NCI-H2196 (cell line): ENCODE measurements around the gene WNT11.

ENCODE experiments used
- DNase-seq: peaks from one replicate; lab custom pipeline; 2025; ENCODE audit not compliant: unreplicated experiment; lab: John Stamatoyannopoulos, UW

Gene WNT11

GRCh38 chr11:76238551-76238950 is 32.2 kb upstream of the WNT11 start:
- no peak for DNase-seq

GRCh38 chr11:76237914-76238313 is 31.6 kb upstream of the WNT11 start:
- DNase-seq = no peak

DNA sequence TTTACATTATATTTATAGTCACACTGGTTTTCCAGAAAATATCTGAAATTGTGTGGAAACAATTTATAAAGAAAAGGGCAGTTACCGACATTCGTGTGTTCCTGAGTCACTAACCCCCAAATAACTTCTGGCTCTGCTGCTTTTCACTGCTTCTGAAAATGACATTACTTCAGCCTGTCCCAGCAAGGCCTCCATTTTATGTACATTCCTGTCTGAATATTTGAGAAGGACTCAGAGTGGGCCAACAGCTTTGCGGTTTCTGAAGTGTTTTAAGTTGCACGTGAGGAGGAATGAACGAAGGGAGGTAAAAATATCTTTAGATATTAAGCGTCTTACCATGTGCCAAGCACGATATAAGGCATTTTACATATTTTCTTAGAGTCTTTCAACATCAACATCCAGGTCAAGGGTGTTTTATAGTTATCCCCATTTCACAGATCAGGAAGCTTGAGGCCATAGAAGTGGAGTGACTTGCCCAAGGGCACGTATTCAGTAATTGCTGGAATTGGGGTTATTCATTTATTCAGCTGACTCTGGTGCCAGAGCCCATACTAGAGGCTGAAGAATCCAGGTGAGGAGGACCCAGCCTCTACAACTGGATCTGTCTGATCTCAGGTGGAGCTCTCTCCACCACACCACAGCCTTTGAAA is 30.8 kb upstream of the WNT11 start:
- DNase-seq = no peak

- peak; percentile 61 for DNase-seq
Measured at GRCh38 chr11:76236092-76236999, 30.0 kb upstream of the WNT11 start.

GRCh38 chr11:76235233-76236091 is 29.2 kb upstream of the WNT11 start:
- peak; percentile 89 for DNase-seq

DNA sequence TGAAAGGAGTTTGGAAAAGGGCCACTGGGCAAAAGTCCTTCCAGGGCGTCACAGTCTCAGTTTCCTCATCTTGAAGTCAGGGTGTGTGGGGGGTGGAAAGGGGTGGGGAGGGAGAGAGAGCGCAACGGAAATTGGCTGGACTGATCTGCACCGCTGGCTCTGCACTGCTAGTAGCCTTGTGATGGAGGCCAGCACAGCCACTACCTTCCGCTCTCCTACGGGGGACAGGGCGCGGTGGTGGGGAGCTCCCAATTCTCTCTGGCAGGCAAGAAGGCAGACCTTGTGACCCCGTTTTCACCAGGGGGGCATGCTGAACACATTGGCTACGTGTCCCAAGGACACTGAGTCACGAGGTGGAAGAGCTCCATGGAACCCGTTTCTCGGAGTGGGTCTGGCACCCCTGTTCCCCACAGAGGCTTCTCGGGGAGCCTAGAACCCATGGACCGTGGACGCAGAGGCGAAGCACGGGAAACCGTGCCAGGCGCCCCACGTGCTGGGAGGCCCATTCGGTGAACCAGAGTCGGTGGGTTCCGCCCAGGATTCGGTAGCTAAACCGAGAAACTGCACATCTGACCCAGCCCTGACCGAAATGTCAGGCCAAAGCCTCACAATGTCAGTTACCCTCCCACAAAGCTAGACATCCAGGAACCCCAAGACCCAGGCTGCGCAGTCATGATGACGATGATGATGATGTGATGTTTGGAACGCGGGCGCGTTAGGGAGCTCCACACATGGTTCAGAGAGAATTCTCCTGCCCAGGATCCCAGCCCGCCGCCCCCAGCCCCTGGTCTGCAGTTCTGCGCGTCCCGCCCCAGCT is 28.3 kb upstream of the WNT11 start:
- no peak for DNase-seq

- no peak for DNase-seq
Measured at GRCh38 chr11:76234021-76234415, 27.7 kb upstream of the WNT11 start.

DNA sequence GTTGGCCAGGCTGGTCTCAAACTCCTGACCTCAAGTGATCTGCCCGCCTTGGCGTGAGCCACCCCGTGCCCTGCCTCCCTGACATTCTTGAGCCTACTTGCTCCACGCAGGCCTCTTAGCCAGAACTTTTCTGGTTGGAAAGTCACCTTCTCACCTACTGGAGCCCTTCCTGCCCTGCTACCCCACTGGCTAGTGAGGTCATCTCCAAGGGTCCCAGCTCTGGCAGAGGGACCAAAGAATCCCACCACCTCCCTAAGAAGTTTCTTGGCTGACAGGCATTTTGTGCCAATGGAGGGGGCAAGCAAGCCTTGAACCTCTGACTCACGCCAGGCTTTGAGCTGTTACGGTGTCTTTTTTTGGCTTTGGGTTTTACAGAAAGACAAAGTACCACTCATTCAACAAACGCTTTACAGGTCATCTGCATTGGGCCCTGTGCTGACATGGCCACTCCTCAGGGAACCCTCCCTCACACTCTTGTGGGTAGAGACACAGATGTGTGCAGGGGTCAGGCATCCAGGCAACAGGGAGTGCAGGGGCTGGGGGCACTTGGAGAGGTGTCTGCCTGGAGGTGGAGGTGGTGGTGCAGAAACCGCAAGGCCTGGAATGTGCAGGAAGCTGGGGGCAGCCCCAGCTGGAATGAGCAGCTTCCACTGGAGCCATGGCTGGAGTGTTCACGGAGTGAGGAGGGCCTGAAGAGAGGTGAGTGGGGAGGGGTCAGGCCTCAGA is 27.1 kb upstream of the WNT11 start:
- DNase-seq = no peak

- no peak for DNase-seq
Measured at GRCh38 chr11:76232026-76232665, 25.8 kb upstream of the WNT11 start.

GRCh38 chr11:76231121-76231738 is 24.9 kb upstream of the WNT11 start:
- DNase-seq = no peak

- no peak for DNase-seq
Measured at GRCh38 chr11:76230392-76230791, 24.1 kb upstream of the WNT11 start.

DNA sequence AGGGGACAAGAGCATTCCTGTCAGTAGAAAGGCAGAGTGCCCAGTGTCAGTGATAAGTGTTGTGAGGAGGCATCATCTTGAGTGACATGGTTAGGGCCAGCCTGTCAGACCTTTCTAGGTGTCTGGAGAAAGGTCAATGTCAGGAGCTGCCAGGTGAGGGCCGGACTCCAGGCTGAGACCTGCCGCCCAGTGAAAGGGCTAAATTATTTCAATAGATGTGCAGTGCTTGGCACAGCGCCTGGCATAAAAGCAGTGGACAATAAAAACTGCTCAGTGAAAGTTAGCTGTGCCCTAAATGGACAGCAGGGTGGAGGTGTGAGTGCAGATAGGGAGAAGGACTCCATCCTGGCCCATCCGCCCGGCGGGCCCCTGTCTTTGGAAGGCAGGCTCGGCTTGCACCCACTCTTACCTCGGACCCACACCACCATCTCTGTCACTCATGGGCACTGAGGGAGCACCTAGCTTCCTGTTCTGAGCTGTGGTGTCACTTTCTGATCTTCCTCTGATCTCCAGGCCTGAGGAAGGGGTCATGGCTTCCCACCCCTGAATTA is 23.5 kb upstream of the WNT11 start:
- DNase-seq = no peak

GRCh38 chr11:76228875-76229149 is 22.5 kb upstream of the WNT11 start:
- no peak for DNase-seq

DNA sequence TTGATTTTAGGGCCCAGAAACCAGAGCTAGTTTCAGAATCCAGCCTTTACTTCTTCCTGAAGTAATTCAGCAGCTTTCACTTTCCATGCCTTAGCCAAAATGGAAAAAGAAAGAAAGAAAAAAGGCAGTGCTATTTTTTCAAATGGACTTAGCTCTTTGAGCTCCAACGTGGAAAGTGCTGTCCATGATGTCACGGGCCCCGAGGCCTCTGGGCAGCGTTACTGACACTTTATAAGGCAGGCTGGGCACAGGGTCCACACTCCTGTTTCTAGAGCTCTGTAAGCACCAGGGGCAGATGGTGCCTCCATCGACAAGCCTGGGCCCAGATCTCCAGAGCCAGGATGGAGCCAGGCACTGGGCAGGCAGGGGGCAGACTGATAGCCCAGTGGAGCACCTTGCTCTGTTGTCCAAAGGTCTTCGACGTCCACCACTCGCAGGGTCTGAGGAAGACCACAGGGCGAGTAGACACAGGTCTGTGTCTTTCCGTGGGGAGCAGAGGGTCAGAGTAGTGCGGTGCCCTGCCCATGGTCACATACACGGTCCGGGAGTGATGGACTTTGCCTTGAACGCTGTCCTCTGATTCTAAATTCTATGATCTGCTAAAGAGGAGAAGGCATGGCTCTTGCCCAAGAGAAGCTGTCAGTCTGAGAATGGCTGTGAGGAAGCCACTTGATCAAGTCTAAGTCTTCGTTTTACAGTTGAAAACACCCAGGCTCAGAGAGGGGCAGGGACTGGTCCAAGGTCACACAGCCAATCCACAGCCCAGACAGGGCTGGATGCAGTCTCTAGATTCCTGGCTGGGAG is 22.0 kb upstream of the WNT11 start:
- DNase-seq = no peak

DNA sequence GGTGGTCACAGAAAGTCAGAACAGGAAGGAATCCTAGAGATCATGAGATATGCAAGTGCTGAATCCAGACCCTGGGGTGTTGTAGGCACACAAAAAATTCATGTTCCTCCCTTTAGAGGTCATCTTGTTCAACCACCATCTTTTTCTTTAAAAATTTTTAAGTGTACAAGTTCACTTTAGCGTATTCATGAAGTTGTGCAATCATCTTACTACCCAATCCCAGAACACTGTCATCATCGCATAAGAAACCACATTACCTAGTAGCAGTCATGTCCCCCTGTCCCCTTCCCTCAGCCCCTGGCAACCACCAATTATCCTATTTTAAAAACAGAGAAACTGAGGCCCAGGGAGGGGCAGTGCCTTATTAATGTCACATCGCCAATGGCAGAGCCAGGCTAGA is 20.3 kb upstream of the WNT11 start:
- DNase-seq = no peak

- no peak for DNase-seq
Measured at GRCh38 chr11:76225122-76225611, 18.9 kb upstream of the WNT11 start.

DNA sequence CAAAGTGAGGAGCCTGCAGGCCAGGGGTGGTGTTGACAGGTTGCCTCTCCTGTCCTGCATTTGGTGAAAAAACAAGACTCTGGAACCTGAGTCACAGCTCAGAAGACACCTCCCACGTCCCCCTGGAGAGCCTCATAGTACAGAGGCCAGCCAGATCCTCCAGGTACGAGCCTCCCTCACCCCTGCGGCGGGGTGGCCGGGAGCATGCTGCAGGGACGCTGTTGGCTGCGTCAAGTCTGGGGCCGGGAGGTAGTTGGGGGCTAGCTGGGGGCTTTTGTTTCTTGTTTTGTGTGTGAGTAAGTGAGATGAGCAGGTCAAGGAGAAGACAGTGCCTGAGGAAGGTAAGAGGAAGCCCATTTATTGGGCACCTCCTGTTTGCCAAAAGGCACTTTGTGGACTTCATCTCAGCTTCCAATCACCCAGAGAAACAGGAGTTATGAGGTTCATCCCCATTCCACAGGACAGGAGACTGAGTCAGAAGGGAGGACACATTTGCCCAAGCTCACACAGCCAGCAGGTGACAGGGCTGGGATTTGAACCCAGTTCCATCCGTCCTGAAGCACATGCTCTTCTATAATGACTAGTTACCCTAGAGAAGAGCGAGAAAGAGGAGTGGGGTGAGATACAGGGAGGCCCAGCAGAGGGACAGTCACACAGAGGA is 18.3 kb upstream of the WNT11 start:
- DNase-seq = no peak

GRCh38 chr11:76221365-76221764 is 15.1 kb upstream of the WNT11 start:
- no peak for DNase-seq
